Liver (tissue), 9 donors: ENCODE results near the gene PITHD1. TPM values are rescaled to one million over a fixed set of nuclear protein-coding genes. Genes with fewer than 3 reads are reported as not detected.

Source experiments
- DNase-seq: peaks from one replicate; pipeline ENCODE4 v3.0.0-alpha.2; 2017; ENCODE audit warnings: low spot score
- H3K27ac ChIP-seq, 2 donors: one replicate each; pipeline ENCODE4 v1.7.0; 2013; ENCODE audit warnings: inconsistent platforms in 2 of 2, low read length in 2 of 2, control low read depth in 1 of 2, low read depth in 1 of 2, mild to moderate bottlenecking in 1 of 2
- H3K27me3 ChIP-seq, 4 donors: one replicate each; pipeline versions ENCODE4 v1.6.1 to v1.7.0; 2013; ENCODE audit warnings: low read length in 3 of 4, inconsistent platforms in 1 of 4, mild to moderate bottlenecking in 1 of 4, moderate library complexity in 1 of 4; ENCODE audit not compliant: control insufficient read depth in 4 of 4, insufficient read depth in 4 of 4
- H3K36me3 ChIP-seq, 4 donors: one replicate each; pipeline versions ENCODE4 v1.6.1 to v1.7.0; 2013; ENCODE audit warnings: low read length in 3 of 4, mild to moderate bottlenecking in 3 of 4, low read depth in 1 of 4, moderate library complexity in 1 of 4; ENCODE audit not compliant: control insufficient read depth in 4 of 4, insufficient read depth in 3 of 4
- H3K4me1 ChIP-seq, 4 donors: one replicate each; pipeline versions ENCODE4 v1.6.1 to v1.7.0; 2013; ENCODE audit warnings: low read length in 3 of 4, mild to moderate bottlenecking in 3 of 4, moderate library complexity in 1 of 4; ENCODE audit not compliant: control insufficient read depth in 4 of 4, insufficient read depth in 4 of 4
- H3K4me3 ChIP-seq, 3 donors: one replicate each; pipeline versions ENCODE4 v1.6.1 to v1.7.0; 2013; ENCODE audit warnings: low read length in 3 of 3, control low read depth in 1 of 3, low read depth in 1 of 3, mild to moderate bottlenecking in 1 of 3
- H3K9ac ChIP-seq, 2 donors: one replicate each; pipeline ENCODE4 v1.7.0; 2013; ENCODE audit warnings: low read length in 2 of 2, mild to moderate bottlenecking in 2 of 2, moderate library complexity in 2 of 2, control low read depth in 1 of 2, low read depth in 1 of 2
- H3K9me3 ChIP-seq, 4 donors: one replicate each; pipeline versions ENCODE4 v1.6.1 to v1.7.0; 2013; ENCODE audit warnings: low read length in 3 of 4; ENCODE audit not compliant: control insufficient read depth in 4 of 4
- FOXA1 ChIP-seq: IDR thresholded peaks from 2 replicates; pipeline ENCODE4 v1.6.1; 2016; ENCODE audit warnings: antibody characterized with exemption
- NR2F2 ChIP-seq: IDR thresholded peaks from 2 replicates; pipeline ENCODE4 v1.6.1; 2016; ENCODE audit warnings: antibody characterized with exemption
- RAD21 ChIP-seq, 2 donors: IDR thresholded peaks; 2 replicates each; pipeline ENCODE4 v1.6.1; 2016; ENCODE audit warnings: antibody characterized with exemption in 2 of 2, mild to moderate bottlenecking in 2 of 2
- SP1 ChIP-seq: IDR thresholded peaks from 2 replicates; pipeline ENCODE4 v1.6.1; 2018; ENCODE audit warnings: antibody characterized with exemption, mild to moderate bottlenecking
- TAF1 ChIP-seq: conservative IDR thresholded peaks from 2 replicates; pipeline ENCODE4 v1.6.1; 2016; ENCODE audit warnings: antibody characterized with exemption, mild to moderate bottlenecking
- WGBS: extraction: QIAGEN DNeasy Blood & Tissue Kit; methylation state at CpG from one replicate; pipeline ENCODE4 v1.1.7; 2013; 5-methylcytosine and 5-hydroxymethylcytosine counted together
- polyA plus RNA-seq, 2 donors: library from polyadenylated mRNA; stranded (reverse) in 1 of 2; unstranded in 1 of 2; fragments of 200-250 nt in 1 of 2; fragments of >200 nt in 1 of 2; fragmentation: Nextera tagmentation in 1 of 2; extraction: Ambion mirVana in 1 of 2; gene quantifications; one replicate each; pipeline versions ENCODE4 v1.2.1 to v1.2.3, GENCODE V29; 2013 to 2015
- total RNA-seq, 2 donors: library from RNA; depleted of rRNA; stranded (reverse); fragments of >200 nt; gene quantifications; one replicate each; pipeline ENCODE4 v1.2.3, GENCODE V29; 2014
- TF ChIP-seq, protein P1 (sequence below): IDR thresholded peaks from 2 replicates; pipeline ENCODE4 v1.6.1; 2016; ENCODE audit warnings: antibody characterized with exemption
- donor health status: healthy.
- donor health status: healthy.
- donor health status: healthy.
- donor health status: healthy.
- donor health status: healthy.

Gene PITHD1
- total and polyA plus RNA-seq, 4 donors = 17.1 to 86.4 (median 24.8) TPM

DNA sequence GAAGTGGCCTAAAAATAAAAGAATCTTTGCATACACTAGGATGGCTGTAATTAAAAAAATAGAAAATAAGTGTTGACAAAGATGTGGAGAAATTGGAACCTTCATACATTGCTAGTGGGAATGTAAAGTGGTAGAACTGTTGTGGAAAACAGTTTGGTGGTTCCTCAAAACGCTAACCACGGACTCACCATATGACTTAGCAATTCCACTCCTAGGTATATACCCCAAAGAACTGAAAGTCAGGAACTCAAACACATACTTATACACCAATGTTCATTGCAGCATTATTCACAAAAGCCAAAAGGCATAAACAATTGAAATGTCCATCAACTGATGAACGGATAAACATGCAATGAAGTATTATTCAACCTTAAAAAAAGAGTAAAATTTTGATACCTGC, 57.8 kb downstream of the PITHD1 start:
- Histone ChIP-seq H3K27me3 (no peaks in the 10 kb centered on the region), H3K27ac (no peak overlapping the region), H3K9me3 (no peaks in the 10 kb centered on the region), H3K4me3 (no peak overlapping the region), H3K36me3 (no peaks in the 10 kb centered on the region), H3K9ac (no peak overlapping the region), H3K4me1 (peaks cover 1 to 8% (median 7%) of the 10 kb centered on the region in 4 donors)
- TF ChIP-seq, protein P1, sequence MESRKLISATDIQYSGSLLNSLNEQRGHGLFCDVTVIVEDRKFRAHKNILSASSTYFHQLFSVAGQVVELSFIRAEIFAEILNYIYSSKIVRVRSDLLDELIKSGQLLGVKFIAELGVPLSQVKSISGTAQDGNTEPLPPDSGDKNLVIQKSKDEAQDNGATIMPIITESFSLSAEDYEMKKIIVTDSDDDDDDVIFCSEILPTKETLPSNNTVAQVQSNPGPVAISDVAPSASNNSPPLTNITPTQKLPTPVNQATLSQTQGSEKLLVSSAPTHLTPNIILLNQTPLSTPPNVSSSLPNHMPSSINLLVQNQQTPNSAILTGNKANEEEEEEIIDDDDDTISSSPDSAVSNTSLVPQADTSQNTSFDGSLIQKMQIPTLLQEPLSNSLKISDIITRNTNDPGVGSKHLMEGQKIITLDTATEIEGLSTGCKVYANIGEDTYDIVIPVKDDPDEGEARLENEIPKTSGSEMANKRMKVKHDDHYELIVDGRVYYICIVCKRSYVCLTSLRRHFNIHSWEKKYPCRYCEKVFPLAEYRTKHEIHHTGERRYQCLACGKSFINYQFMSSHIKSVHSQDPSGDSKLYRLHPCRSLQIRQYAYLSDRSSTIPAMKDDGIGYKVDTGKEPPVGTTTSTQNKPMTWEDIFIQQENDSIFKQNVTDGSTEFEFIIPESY = no peak
- no peak for TF ChIP-seq TAF1
- no peak for TF ChIP-seq SP1
- no peak for TF ChIP-seq FOXA1
- no peak for TF ChIP-seq RAD21 (IDR thresholded peaks at IDR 0.05)
- no peak for TF ChIP-seq NR2F2
- WGBS = 82% methylated on average over 3 of the region's 3 CpGs
- DNase-seq = no peak

Other genes with a start within 250 kb of the PITHD1 start
- 10 to 100 TPM in 1 of 2 donors, under 1 TPM in 1; 0.08 to 79.9 TPM for gene E2F2, start 247.2 kb upstream of the PITHD1 start, total RNA-seq
- under 1 TPM; 0.36 to 0.53 TPM for gene E2F2, start 247.2 kb upstream of the PITHD1 start, polyA plus RNA-seq
- 10 to 100 TPM; 21.6 to 38.6 TPM for gene ID3, start 218.9 kb upstream of the PITHD1 start, total RNA-seq
- 10 to 100 TPM; 37.3 to 42.6 TPM for gene ID3, start 218.9 kb upstream of the PITHD1 start, polyA plus RNA-seq
- gene RPL11, start 86.6 kb upstream of the PITHD1 start, total RNA-seq = 100 to 1,000 TPM; 270 to 689 TPM
- 100 to 1,000 TPM; 313 to 816 TPM for gene RPL11, start 86.6 kb upstream of the PITHD1 start, polyA plus RNA-seq
- 10 to 100 TPM; 11.1 to 34.9 TPM for gene ELOA, start 34.9 kb upstream of the PITHD1 start, total RNA-seq
- gene ELOA, start 34.9 kb upstream of the PITHD1 start, polyA plus RNA-seq = 10 to 100 TPM; 20.9 to 27.8 TPM
- gene LYPLA2, start 12.7 kb downstream of the PITHD1 start, total RNA-seq = 10 to 100 TPM; 26.3 to 33.9 TPM
- gene LYPLA2, start 12.7 kb downstream of the PITHD1 start, polyA plus RNA-seq = 10 to 100 TPM; 52.6 to 71.1 TPM
- gene GALE, start 22.3 kb downstream of the PITHD1 start, total RNA-seq = 10 to 100 TPM; 22.9 to 43.4 TPM
- 10 to 100 TPM; 37.0 to 40.4 TPM for gene GALE, start 22.3 kb downstream of the PITHD1 start, polyA plus RNA-seq
- 100 to 1,000 TPM in 1 of 2 donors, 10 to 100 TPM in 1; 68.2 to 111 TPM for gene HMGCL, start 47.0 kb downstream of the PITHD1 start, total RNA-seq
- gene HMGCL, start 47.0 kb downstream of the PITHD1 start, polyA plus RNA-seq = 100 to 1,000 TPM; 187 to 198 TPM
- gene FUCA1, start 89.9 kb downstream of the PITHD1 start, total RNA-seq = 10 to 100 TPM; 33.8 to 58.0 TPM
- 10 to 100 TPM; 39.2 to 50.2 TPM for gene FUCA1, start 89.9 kb downstream of the PITHD1 start, polyA plus RNA-seq
- under 1 TPM; 0.08 to 0.28 TPM for gene CNR2, start 134.9 kb downstream of the PITHD1 start, total RNA-seq
- gene CNR2, start 134.9 kb downstream of the PITHD1 start, polyA plus RNA-seq = under 1 TPM; 0.03 to 0.10 TPM
- 10 to 100 TPM; 46.5 to 63.6 TPM for gene PNRC2, start 181.4 kb downstream of the PITHD1 start, total RNA-seq
- 10 to 100 TPM; 24.9 to 26.0 TPM for gene PNRC2, start 181.4 kb downstream of the PITHD1 start, polyA plus RNA-seq
- 10 to 100 TPM; 58.8 to 77.5 TPM for gene SRSF10, start 201.9 kb downstream of the PITHD1 start, total RNA-seq
- 10 to 100 TPM; 29.9 to 68.7 TPM for gene SRSF10, start 201.9 kb downstream of the PITHD1 start, polyA plus RNA-seq